ENCODE data around the gene TTC23.
"Not testable (repeated sequence)": the region's sequence is repeated elsewhere in the genome, so short reads cannot be mapped to it uniquely, and the experiment has no call there.

TTC23 gene

DNA sequence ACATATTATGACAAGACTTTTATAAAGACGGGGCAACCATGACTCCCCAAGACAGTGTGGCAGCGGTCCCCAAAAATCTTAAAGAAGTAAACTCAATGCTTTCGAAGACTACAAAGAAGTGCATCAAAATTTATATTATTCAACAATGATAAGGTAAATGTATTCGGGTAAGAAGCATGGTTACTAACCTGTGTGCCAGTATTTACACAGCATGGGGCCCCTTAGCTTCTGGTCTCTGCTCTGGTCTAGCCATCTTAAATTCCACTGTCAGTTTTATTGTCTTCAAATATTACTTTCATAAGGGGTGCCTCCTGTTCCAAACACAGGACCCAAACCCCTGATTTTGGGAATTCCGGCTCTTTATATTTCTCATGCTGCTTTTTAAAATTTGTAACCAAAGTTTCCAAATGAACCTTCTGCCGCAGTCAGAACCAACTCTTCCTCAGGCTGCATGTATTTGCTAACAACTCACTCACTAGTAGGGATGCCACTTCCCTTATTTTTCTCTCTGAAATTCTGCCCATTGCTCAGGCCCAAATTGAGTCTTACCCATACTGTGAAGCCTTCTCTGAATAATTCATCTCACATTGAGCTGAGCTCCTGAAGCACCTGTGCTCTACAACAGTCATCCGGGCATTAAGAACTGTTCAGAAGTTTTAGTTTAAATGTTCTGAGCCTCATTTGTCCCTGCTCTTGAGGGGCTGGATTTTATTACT is 1.2 kb downstream of the TTC23 start:
- DNase-seq = no peak

- DNase-seq = no peak
Observed at GRCh38 chr15:99247062-99247461, 2.3 kb downstream of the TTC23 start.

GRCh38 chr15:99244306-99244705 is 5.1 kb downstream of the TTC23 start:
- no peak for DNase-seq

- no peak for DNase-seq
Observed at GRCh38 chr15:99241752-99242151, 7.6 kb downstream of the TTC23 start.

- no peak for DNase-seq
Observed at GRCh38 chr15:99239545-99240198, 9.7 kb downstream of the TTC23 start.

GRCh38 chr15:99238849-99239248 is 10.5 kb downstream of the TTC23 start:
- DNase-seq = no peak

- DNase-seq = not testable (repeated sequence)
Observed at GRCh38 chr15:99234160-99234559, 15.2 kb downstream of the TTC23 start.

DNA sequence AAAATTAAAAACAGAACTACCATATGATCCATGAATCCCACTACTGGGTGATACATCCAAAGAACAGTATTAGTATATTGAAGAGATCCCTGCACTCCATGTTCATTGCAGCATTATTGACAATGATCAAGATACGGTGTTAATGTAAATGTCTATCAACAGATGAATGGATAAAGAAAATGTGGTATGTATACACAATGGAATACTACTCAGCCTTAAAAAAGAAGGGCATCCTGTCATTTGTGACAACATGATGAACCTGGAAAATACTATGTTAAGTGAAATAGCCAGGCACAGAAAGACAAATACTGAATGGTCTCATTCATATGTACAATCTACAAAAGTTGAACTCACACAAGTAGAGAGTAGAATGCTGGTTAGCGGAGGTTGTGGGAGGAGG is 16.6 kb downstream of the TTC23 start:
- DNase-seq = no peak

- no peak for DNase-seq
Observed at GRCh38 chr15:99230867-99231266, 18.5 kb downstream of the TTC23 start.

DNA sequence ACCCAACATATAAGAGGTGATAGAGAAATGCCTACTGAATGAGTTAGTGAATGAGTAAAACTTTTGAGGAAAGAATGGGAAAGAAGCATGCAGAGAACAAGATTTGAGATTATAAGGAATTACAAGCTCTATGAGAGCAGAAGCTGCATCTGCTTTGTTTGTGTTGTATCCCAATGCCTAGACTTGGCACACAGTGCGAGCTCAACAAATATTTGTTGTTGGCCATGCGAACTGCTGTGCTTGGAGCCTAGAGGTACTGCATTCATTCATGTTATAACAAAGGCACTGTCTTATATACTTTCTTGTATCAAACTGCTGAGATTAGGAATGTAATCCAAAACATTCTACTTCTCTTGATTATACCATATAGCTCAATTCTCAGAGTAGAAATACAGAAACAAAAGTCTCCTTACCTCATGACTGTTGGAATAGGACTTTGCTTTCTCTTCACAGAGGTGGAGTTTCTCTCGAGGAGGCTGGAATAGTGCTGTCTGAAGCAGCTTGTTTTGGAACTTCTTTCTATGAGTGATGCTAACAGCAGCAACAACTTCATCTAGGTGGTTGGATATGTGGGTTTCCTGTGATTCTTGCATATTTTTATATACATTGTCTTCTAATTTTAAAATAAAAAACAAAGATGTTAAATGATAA is 21.1 kb downstream of the TTC23 start:
- DNase-seq = no peak

DNA sequence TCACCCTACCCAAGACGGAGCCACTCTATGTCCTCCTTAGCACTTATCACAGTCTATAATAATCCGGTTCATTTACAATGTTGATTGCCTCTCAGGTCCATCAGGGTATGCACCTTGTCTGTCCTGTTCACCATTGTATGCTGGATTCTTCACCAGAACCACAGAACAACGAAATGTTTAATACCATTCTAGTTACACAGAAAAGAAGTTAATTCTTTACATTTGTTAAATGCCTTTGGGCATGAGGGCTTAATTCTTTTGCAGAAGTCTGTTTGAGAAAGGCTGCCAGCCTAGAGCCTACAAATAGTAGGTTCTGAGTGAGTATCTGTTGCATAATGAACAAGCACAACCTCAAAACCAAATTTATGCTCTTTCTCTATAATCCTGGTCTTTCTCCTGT is 22.6 kb downstream of the TTC23 start:
- DNase-seq = no peak

DNA sequence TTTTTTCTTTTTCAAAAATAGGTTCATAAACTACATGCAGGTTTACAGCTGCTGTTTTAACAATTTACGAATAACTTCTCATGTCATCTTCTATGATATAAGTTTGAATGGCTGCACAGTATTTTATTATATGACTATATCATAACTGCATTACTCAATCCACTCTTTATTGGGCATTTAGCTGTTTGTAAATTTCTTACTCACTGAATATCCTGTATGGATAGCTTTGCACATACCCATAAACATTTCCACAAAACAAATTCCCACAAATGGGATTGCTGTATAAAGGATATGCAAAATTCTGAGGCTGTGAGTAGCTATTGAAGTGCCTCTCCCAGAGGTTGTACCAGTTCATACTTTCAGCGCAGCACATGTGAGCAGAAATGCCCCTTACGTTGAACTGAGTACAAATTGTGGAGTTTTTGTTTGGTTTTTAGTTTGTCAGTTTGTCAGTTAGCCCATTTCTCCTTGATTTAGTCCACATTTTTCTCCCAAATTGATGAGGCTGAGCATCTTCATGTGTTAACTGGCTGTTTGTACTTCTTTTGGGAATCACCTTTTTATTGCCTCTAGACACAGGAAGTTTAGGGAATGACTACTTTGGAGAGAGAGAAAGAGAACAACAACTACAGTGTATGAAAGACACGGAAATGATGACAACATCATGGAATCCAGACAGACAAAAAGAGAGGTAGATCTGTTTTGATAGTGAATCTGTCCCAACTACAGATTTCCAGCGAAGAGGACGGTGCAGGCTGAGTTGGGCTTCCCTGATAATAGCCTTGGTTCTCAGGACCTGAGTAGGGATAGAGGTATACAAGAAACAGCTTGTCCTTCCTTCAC is 24.8 kb downstream of the TTC23 start:
- DNase-seq = no peak

DNA sequence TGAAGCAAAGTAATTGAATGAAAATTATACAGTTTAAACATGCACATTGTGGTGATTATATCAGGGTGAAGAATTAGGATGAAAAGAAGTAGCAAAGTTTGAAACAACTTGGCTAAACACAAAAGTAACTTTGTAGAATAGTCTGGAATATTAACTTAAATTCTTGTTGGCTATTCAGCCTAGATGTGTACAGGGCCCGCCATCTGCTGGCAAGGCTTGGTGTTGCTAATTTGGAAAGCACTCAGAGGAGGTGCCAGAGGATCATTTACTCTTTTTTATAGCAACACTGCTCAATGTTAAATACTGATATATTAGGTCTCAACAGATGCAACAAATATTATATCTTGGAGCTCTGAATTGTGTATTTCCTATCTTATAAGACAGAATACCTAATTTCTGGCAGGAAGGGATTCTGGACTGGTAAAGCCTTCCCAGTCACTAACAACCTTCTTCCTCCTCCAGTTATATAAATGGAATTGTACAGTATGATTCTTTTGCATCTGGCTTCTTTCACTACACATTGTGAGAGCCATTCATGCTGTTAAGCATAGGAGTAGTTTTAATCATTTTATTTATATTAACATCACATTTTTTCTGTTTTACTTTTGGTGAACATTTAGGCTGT is 36.1 kb downstream of the TTC23 start:
- peak; percentile 38 for DNase-seq

GRCh38 chr15:99212406-99212805 is 37.0 kb downstream of the TTC23 start:
- no peak for DNase-seq

GRCh38 chr15:99211926-99212325 is 37.5 kb downstream of the TTC23 start:
- DNase-seq = no peak

GRCh38 chr15:99210334-99210733 is 39.0 kb downstream of the TTC23 start:
- DNase-seq = no peak

- no peak for DNase-seq
Observed at GRCh38 chr15:99209326-99209725, 40.1 kb downstream of the TTC23 start.

DNA sequence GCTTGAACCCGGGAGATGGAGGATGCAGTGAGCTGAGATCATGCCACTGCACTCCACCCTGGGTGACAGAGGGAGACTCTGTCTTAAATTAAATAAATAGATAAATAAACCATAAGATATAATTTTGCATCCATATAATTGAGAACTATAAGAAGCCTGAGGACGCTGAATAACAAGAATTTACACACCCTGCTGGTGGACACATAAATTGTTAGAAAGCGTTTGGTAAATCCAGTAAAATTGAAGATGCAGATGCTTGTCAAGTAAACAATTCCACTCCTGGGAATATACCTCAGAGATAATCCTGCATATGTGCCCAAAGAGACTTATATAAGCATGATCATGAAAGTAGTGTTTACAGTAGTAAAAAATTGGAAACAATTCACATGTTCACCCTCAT is 41.7 kb downstream of the TTC23 start:
- no peak for DNase-seq

GRCh38 chr15:99202176-99202552 is 47.2 kb downstream of the TTC23 start:
- no peak for DNase-seq

GRCh38 chr15:99201408-99202175 is 47.8 kb downstream of the TTC23 start:
- no peak for DNase-seq

GRCh38 chr15:99197856-99198255 is 51.5 kb downstream of the TTC23 start:
- DNase-seq = no peak

- DNase-seq = not testable (repeated sequence)
Observed at GRCh38 chr15:99192181-99192580, 57.2 kb downstream of the TTC23 start.

All from NCI-H2227 treated with DMSO at 0.1 percent for 48 hours (cell line).